HG03060 (cell line): Measurements from ENCODE around the gene SPECC1.
"Not testable (repeated sequence)": the region's sequence is repeated elsewhere in the genome, so short reads cannot be mapped to it uniquely, and the experiment has no call there.

Source experiments
- ATAC-seq: cut with Tn5 transposase; IDR thresholded peaks from one replicate; pipeline ENCODE4 v1.9.1; 2021; ENCODE audit warnings: low read depth, moderate number of reproducible peaks; ENCODE audit not compliant: unreplicated experiment

The SPECC1 gene

GRCh38 chr17:20259668-20260067, 250.5 kb downstream of the SPECC1 start:
- no peak for ATAC-seq

- ATAC-seq: no peak
Measured at GRCh38 chr17:20260268-20260667, 251.1 kb downstream of the SPECC1 start.

GRCh38 chr17:20262226-20263114, 253.3 kb downstream of the SPECC1 start:
- no peak for ATAC-seq

GRCh38 chr17:20263115-20263433, 253.9 kb downstream of the SPECC1 start:
- ATAC-seq: not testable (repeated sequence)

GRCh38 chr17:20263595-20263994, 254.4 kb downstream of the SPECC1 start:
- no peak for ATAC-seq

GRCh38 chr17:20264996-20265395, 255.8 kb downstream of the SPECC1 start:
- no peak for ATAC-seq

- no peak for ATAC-seq
Measured at GRCh38 chr17:20266806-20267458, 257.8 kb downstream of the SPECC1 start.

- no peak for ATAC-seq
Measured at GRCh38 chr17:20267459-20267842, 258.3 kb downstream of the SPECC1 start.

- no peak for ATAC-seq
Measured at GRCh38 chr17:20270369-20270768, 261.2 kb downstream of the SPECC1 start.

- no peak for ATAC-seq
Measured at GRCh38 chr17:20271011-20271610, 262.0 kb downstream of the SPECC1 start.

- no peak for ATAC-seq
Measured at GRCh38 chr17:20273741-20274500, 264.8 kb downstream of the SPECC1 start.

GRCh38 chr17:20275653-20276052, 266.5 kb downstream of the SPECC1 start:
- ATAC-seq: no peak

- no peak for ATAC-seq
Measured at GRCh38 chr17:20276421-20276820, 267.3 kb downstream of the SPECC1 start.

- no peak for ATAC-seq
Measured at GRCh38 chr17:20278805-20279204, 269.6 kb downstream of the SPECC1 start.

GRCh38 chr17:20279631-20280030, 270.5 kb downstream of the SPECC1 start:
- ATAC-seq: no peak

- no peak for ATAC-seq
Measured at GRCh38 chr17:20280051-20280450, 270.9 kb downstream of the SPECC1 start.

- no peak for ATAC-seq
Measured at GRCh38 chr17:20280851-20281250, 271.7 kb downstream of the SPECC1 start.

GRCh38 chr17:20281860-20282259, 272.7 kb downstream of the SPECC1 start:
- no peak for ATAC-seq

- ATAC-seq: no peak
Measured at GRCh38 chr17:20282526-20283308, 273.6 kb downstream of the SPECC1 start.

GRCh38 chr17:20284022-20284421, 274.9 kb downstream of the SPECC1 start:
- ATAC-seq: no peak
